Neural progenitor cell (in vitro differentiated cells): Measurements from ENCODE around the gene SETD3. TPM values are rescaled to one million over a fixed set of nuclear protein-coding genes. Genes with fewer than 3 reads are reported as not detected.

Experiments
- DNase-seq: peaks from one replicate; pipeline ENCODE4 v3.0.0-alpha.2; 2016; ENCODE audit warnings: low spot score
- H2AFZ ChIP-seq: fragments of 200-600 bp; sonication (generic); replicated peaks from 2 replicates; pipeline ENCODE4 v1.6.1; 2016; ENCODE audit warnings: antibody characterized with exemption
- H3F3A ChIP-seq: fragments of 200-600 bp; sonication (generic); 2 replicates; pipeline ENCODE4 v1.6.1; 2016; ENCODE audit warnings: antibody characterized with exemption, low read depth
- H3K27ac ChIP-seq: fragments of 200-600 bp; sonication (generic); 2 replicates; pipeline ENCODE4 v1.5.1; 2016; ENCODE audit warnings: mild to moderate bottlenecking
- H3K27me3 ChIP-seq: fragments of 200-600 bp; sonication (generic); 2 replicates; pipeline ENCODE4 v1.6.1; 2016; ENCODE audit warnings: mild to moderate bottlenecking, moderate library complexity
- H3K36me3 ChIP-seq: fragments of 200-600 bp; sonication (generic); 2 replicates; pipeline ENCODE4 v1.5.1; 2016
- H3K4me1 ChIP-seq: fragments of 200-600 bp; sonication (generic); 2 replicates; pipeline ENCODE4 v1.6.1; 2016; ENCODE audit warnings: mixed run types
- H3K4me2 ChIP-seq: fragments of 200-600 bp; sonication (generic); 2 replicates; pipeline ENCODE4 v1.6.1; 2016
- H3K4me3 ChIP-seq: fragments of 200-600 bp; sonication (generic); 2 replicates; pipeline ENCODE4 v1.5.1; 2016
- H3K79me2 ChIP-seq: fragments of 200-600 bp; sonication (generic); 2 replicates; pipeline ENCODE4 v1.6.1; 2016; ENCODE audit warnings: low read depth
- H3K9ac ChIP-seq: fragments of 200-600 bp; sonication (generic); 2 replicates; pipeline ENCODE4 v1.6.1; 2016
- H3K9me3 ChIP-seq: fragments of 200-600 bp; sonication (generic); 2 replicates; pipeline ENCODE4 v1.5.1; 2016; ENCODE audit warnings: low read depth
- H4K20me1 ChIP-seq: fragments of 200-600 bp; sonication (generic); 2 replicates; pipeline ENCODE4 v1.6.1; 2016; ENCODE audit warnings: low read depth
- H3K27ac Mint-ChIP-seq: 3 replicates; pipeline ENCODE4 v1.8.0; 2021; ENCODE audit warnings: mixed read lengths
- H3K27me3 Mint-ChIP-seq: 2 replicates; pipeline ENCODE4 v1.8.0; 2022; ENCODE audit warnings: low read depth, mild to moderate bottlenecking, inconsistent platforms, moderate library complexity, mixed read lengths; ENCODE audit not compliant: insufficient read depth
- H3K36me3 Mint-ChIP-seq: 3 replicates; pipeline ENCODE4 v1.8.0; 2021; ENCODE audit warnings: mixed read lengths
- H3K4me1 Mint-ChIP-seq: 3 replicates; pipeline ENCODE4 v1.8.0; 2021; ENCODE audit warnings: mixed read lengths
- H3K4me3 Mint-ChIP-seq: 3 replicates; pipeline ENCODE4 v1.8.0; 2021; ENCODE audit warnings: mild to moderate bottlenecking, moderate library complexity, mixed read lengths
- H3K9me3 Mint-ChIP-seq: 3 replicates; pipeline ENCODE4 v1.8.0; 2020; ENCODE audit warnings: mixed read lengths
- CTCF ChIP-seq: fragments of 200-600 bp; sonication (generic); IDR thresholded peaks from 2 replicates; pipeline ENCODE4 v1.5.1; 2017; ENCODE audit warnings: antibody characterized with exemption, mild to moderate bottlenecking
- EZH2 ChIP-seq: fragments of 200-600 bp; sonication (generic); IDR thresholded peaks from 2 replicates; pipeline ENCODE4 v1.6.1; 2017; ENCODE audit warnings: antibody characterized with exemption, mild to moderate bottlenecking, moderate library complexity
- EZH2phosphoT487 ChIP-seq: fragments of 200-600 bp; sonication (generic); IDR thresholded peaks from 2 replicates; pipeline ENCODE4 v1.6.1; 2017; ENCODE audit warnings: antibody characterized with exemption
- total RNA-seq: library from RNA; depleted of rRNA; stranded (reverse); fragments of >200 nt; gene quantifications from 2 replicates; pipeline ENCODE4 v1.2.3, GENCODE V29; 2015; ENCODE audit warnings: low replicate concordance

SETD3 gene
- total RNA-seq, 1 donor from 2014 or later = 68.0 TPM

- Mint-ChIP-seq H3K4me1 (peaks cover 7% of the 10 kb centered on the region), H3K27ac (no peak overlapping the region), H3K9me3 (peaks cover 4% of the 10 kb centered on the region), H3K4me3 (no peak overlapping the region), H3K36me3 (peaks cover 47% of the 10 kb centered on the region), H3K27me3 (no peaks in the 10 kb centered on the region)
- Histone ChIP-seq H3K79me2 (peaks cover 7% of the 10 kb centered on the region), H3K4me2 (peak overlapping the region; percentile 32), H3K9ac (no peak overlapping the region), H3K36me3 (no peaks in the 10 kb centered on the region), H3F3A (no peaks in the 10 kb centered on the region), H3K4me3 (no peak overlapping the region), H3K27me3 (no peaks in the 10 kb centered on the region), H3K27ac (no peak overlapping the region), H3K9me3 (no peaks in the 10 kb centered on the region), H4K20me1 (peaks cover 20% of the 10 kb centered on the region), H2AFZ (no peak overlapping the region), H3K4me1 (peaks cover 4% of the 10 kb centered on the region)
- TF ChIP-seq EZH2 (no peak), EZH2phosphoT487 (no peak)
- no peak for DNase-seq
These were observed 48.7 kb downstream of the SETD3 start for GRCh38 chr14:99431986-99432385.

- H3K27ac Mint-ChIP-seq = no peak overlapping the region
- H3K9me3 Mint-ChIP-seq = peaks cover 4% of the 10 kb centered on the region
- peak; percentile 43 for DNase-seq
- peaks cover 41% of the 10 kb centered on the region for H3K36me3 Mint-ChIP-seq
- Histone ChIP-seq H3K27ac (no peak overlapping the region), H3F3A (no peaks in the 10 kb centered on the region), H4K20me1 (peaks cover 23% of the 10 kb centered on the region), H3K36me3 (no peaks in the 10 kb centered on the region), H3K9ac (no peak overlapping the region), H3K4me1 (peaks cover 12% of the 10 kb centered on the region), H3K79me2 (peaks cover 7% of the 10 kb centered on the region), H3K9me3 (no peaks in the 10 kb centered on the region), H3K4me3 (no peak overlapping the region), H2AFZ (no peak overlapping the region), H3K4me2 (no peak overlapping the region), H3K27me3 (no peaks in the 10 kb centered on the region)
- H3K27me3 Mint-ChIP-seq = no peaks in the 10 kb centered on the region
- TF ChIP-seq EZH2 (no peak), CTCF (peak; percentile 60), EZH2phosphoT487 (no peak)
- H3K4me3 Mint-ChIP-seq = no peak overlapping the region
- H3K4me1 Mint-ChIP-seq = peaks cover 17% of the 10 kb centered on the region
These were observed 50.2 kb downstream of the SETD3 start for GRCh38 chr14:99430491-99430890.

- H3K27me3 ChIP-seq = no peaks in the 10 kb centered on the region
- H3K79me2 ChIP-seq = peaks cover 7% of the 10 kb centered on the region
- Mint-ChIP-seq H3K36me3 (peaks cover 33% of the 10 kb centered on the region), H3K27ac (no peak overlapping the region), H3K9me3 (peaks cover 4% of the 10 kb centered on the region), H3K4me1 (peaks cover 30% of the 10 kb centered on the region), H3K27me3 (peaks cover 3% of the 10 kb centered on the region), H3K4me3 (no peak overlapping the region)
- H3K36me3 ChIP-seq = no peaks in the 10 kb centered on the region
- no peak for DNase-seq
- H3K9ac ChIP-seq = no peak overlapping the region
- peaks cover 31% of the 10 kb centered on the region for H4K20me1 ChIP-seq
- H3K27ac ChIP-seq = no peak overlapping the region
- peaks cover 3% of the 10 kb centered on the region for H3F3A ChIP-seq
- peaks cover 23% of the 10 kb centered on the region for H3K4me1 ChIP-seq
- H3K4me2 ChIP-seq = no peak overlapping the region
- H3K4me3 ChIP-seq = no peak overlapping the region
- H2AFZ ChIP-seq = no peak overlapping the region
- no peak for TF ChIP-seq EZH2phosphoT487
- no peaks in the 10 kb centered on the region for H3K9me3 ChIP-seq
These were observed 52.9 kb downstream of the SETD3 start for GRCh38 chr14:99427632-99428300.

GRCh38 chr14:99426813-99427346 lies 53.8 kb downstream of the SETD3 start:
- Histone ChIP-seq H3K9me3 (no peaks in the 10 kb centered on the region), H3K27ac (no peak overlapping the region), H3K4me2 (no peak overlapping the region), H3F3A (peaks cover 3% of the 10 kb centered on the region), H3K4me1 (peaks cover 24% of the 10 kb centered on the region), H2AFZ (no peak overlapping the region), H3K79me2 (peaks cover 7% of the 10 kb centered on the region), H3K36me3 (no peaks in the 10 kb centered on the region), H4K20me1 (peaks cover 22% of the 10 kb centered on the region), H3K27me3 (no peaks in the 10 kb centered on the region), H3K4me3 (no peak overlapping the region), H3K9ac (no peak overlapping the region)
- Mint-ChIP-seq H3K27me3 (peaks cover 3% of the 10 kb centered on the region), H3K27ac (no peak overlapping the region), H3K36me3 (peaks cover 33% of the 10 kb centered on the region), H3K9me3 (peaks cover 4% of the 10 kb centered on the region), H3K4me1 (peaks cover 25% of the 10 kb centered on the region), H3K4me3 (no peak overlapping the region)
- DNase-seq = no peak
- TF ChIP-seq EZH2phosphoT487 (no peak), CTCF (no peak), EZH2 (no peak)
